Measurements from ENCODE around the gene GPR39.
"Not testable (repeated sequence)": the region's sequence is repeated elsewhere in the genome, so short reads cannot be mapped to it uniquely, and the experiment has no call there.

GPR39 gene

DNA sequence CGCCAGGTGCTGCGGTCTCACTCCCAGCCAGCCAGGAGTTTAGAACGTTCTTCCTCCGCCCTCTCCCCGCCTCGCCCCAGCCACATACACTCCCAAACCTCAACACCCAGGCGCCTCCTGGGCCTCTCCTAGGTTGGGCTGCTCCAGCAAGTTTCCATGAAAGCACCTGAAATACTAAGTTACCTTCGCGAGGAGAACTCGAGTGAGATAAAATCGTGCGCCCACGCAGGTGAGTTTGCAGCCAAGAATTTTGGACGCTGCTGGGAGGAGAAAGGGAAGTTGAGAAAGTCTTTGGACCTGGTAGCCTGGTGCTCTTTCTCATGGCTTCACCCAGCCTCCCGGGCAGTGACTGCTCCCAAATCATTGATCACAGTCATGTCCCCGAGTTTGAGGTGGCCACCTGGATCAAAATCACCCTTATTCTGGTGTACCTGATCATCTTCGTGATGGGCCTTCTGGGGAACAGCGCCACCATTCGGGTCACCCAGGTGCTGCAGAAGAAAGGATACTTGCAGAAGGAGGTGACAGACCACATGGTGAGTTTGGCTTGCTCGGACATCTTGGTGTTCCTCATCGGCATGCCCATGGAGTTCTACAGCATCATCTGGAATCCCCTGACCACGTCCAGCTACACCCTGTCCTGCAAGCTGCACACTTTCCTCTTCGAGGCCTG lies at the start of gene GPR39:
Gene GPR39, plus strand, starts transcription at position 83 of the 673 bp plus-strand sequence.
- no peak for DNase-seq

DNA sequence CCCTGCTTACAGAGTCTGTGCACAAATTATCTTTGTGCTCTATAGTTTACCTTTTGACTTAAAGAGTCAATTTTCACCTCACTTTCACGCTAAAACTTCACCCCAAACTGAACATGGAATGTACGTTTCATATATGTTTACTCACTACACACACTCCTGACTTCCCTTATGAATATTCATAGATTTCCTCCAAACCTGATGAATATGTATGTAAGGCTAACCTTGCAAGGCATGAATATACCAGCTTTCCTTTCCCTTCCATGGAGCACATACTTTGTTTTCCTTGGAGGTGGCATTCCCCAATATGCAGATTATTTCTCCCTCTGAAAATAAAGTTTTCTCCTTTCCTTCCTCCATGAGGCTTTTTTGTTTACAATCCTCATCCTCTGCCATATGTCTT lies 48.4 kb upstream of the GPR39 start:
- no peak for DNase-seq

DNA sequence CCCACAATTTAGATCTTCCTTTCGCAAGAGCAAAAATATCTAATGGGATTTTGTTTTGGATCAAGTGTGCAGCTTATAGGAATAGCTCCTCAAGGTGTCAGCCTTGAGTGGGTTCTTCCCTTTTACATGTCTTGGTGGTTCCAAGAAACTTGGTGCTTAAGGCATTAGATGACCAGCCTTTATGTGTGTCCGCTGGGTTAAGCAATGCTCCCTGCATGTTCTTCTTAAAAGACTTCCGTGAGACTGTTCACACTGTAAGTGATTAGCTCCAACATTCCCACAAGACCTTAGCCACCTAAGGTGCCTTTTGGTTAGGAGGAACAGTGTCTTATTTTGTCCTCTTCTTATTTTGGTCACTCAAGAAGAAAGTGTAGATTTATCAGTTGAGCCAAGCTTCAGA lies 44.3 kb upstream of the GPR39 start:
- DNase-seq, result no peak

DNA sequence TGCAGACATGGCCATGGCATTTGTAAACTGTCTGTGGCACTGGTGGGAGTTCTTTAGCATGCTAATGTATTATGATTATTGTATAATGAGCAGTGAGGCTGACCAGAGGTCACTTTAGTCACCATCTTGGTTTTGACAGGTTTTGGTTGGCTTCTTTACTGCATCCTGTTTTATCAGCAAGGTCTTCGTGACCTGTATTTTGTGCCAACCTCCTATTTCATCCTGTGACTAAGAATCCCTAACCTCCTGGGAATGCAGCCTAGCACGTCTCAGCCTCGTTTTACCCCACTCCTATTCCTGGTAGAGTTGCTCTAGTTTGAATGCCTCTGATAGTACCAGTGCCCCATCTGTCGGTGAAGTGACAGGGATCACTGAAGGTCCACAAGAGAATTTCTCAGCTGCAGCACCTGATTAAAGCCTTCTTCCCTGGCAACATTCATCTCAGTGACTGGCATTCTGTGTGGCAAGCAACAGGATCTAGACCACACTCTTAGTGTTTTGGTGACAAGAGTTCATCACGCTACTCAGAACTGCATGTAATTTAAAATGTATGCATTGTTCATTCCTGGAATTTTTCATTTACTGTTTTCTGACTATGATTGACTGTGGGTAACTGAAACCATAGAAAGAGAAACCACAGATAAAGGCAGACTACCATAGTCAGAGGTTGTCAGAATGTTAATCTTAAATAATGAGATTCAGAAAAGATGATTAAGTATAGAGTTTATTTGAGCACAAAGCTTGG lies 43.0 kb upstream of the GPR39 start:
- no peak for DNase-seq

DNA sequence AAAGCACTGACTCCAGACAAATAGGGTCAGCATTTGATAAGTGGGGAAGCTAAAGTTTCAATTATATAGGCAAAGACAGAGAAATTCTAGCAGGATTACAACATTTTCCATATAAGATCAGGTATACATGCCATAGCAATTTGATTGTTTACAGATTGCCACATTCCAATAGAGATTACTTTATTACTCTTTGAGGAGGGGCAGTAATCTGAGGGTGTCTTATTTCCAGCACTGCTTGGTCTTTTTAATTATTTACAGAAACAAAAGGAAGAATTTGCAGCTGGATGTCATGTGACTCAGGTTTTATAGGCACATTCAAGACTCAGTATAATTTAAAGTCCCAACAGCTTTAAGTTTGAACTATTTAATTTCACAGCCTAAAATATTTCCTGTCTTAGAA lies 42.5 kb upstream of the GPR39 start:
- DNase-seq, result no peak

DNA sequence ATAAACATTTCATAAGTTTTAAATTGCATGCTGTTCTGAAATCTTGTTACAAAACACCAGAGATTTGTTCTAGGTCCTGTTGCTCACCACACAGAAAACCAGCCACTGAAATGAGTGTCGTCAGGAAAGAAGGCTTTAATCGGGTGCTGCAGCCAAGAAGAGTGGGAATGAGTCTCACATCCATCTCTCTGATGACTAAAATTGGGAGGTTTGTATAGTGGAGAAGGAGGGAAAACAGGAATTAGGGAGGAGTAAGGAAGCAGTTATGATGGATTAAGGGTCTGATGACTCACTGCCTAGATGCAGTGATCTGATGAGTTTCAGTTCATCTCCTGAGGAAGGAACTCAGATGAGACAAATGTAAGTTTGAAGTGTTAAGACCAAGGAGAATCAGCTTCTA lies 42.1 kb upstream of the GPR39 start:
- DNase-seq, result no peak

DNA sequence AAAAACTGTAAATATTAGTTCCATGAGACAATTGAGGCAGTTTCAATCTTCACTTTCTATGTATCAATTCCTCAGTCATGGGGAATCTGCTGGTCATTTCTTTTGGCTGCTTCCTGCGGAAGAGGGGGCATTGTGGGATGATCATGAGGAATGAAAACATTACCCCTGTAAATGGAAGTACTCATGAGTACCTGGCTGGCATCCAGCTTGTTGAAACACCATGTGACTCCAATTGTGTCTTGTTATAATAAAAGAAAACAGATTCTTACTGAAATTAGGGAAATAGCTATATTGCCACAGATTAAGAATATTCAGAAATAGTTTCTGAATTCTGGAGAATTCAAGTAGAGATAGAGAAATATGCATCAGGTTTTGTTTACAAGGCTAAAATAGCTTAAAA lies 41.6 kb upstream of the GPR39 start:
- DNase-seq, result no peak

DNA sequence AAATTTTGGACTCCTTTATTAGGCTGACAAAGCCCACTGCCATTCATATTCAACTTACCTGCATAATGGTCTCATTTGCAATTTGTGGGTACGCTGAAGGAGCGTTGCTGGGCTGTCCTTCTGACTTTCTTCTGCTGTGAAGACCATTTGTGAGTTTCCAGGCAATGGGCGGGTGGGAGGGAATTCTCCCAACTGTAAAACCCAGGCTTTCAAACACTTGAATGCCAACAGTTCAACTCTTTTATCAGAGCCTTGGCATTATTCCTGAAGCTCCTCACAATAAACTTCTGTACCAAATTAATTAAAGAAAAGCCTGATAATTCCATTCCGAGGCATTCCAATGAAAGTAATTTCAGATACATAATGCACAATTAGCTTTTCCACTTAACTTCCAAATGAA lies 35.2 kb upstream of the GPR39 start:
- DNase-seq, result no peak

DNA sequence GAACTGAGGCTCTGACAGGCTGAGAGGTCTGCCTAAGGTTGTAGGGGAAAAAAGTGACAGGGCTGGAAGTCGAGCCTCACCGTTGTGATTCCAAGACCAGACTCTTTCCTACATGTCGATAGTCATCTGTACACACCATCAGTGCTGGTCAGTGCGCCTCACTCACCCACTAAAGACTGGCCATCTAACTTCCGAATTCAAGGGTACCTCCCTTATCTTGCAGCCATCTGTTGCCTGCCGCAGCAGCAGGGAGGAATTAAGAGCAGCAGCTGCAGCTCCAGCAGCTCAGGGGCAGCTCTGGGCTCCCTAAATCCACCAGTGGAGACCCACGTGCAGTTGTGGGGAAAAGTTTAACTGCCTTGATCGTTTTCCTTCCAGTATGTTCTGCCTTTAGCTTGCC lies 32.6 kb upstream of the GPR39 start:
- DNase-seq, result no peak

DNA sequence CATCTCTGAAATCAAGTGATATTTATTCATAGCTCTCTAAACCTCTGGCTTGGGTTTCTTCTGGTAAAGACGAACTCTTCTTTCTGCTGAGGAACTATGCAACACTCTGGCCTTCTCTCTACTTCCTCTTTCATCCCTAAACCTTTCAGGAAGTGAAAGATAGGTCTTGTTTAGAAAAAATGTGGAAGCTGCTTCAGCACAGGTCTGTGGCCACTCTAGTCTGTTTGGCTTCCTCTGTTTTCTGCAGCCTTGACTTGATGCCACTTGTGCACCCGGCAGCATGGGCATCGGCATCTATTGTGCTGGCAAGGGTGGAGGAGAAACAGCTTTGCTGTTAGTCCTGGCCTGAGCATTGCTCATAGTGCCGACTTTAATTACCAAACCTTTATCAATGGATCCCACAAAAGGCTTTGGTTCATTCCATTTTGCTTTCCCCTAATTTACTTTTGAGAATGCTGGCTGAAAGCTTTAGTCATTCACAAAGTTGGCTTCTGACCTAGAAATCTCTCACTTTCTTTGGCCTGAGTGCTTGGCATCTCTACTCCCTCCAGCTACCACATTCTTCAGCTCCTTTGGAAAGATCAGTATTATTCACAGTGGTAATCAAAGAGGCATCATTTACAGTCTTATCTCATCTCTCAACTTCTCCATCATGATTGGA lies 32.0 kb upstream of the GPR39 start:
- no peak for DNase-seq

DNA sequence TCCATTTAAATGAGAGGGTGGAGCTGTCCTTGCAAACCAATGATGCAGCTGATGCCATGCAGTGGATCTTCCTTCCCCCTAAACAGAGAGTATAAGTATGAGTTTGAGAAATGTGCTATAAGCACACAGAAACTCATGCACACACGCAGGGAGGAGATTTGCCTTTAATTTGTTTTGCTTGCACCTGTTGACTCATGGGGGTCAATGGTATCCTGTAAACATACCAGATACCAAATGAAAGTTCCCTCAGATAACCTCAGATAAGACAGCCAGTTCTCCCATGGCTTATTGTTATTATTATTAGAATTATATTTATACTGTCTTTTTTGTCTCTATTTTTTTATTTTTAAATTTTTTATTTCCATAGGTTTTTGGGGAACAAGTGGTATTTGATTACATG lies 29.5 kb upstream of the GPR39 start:
- no peak for DNase-seq

DNA sequence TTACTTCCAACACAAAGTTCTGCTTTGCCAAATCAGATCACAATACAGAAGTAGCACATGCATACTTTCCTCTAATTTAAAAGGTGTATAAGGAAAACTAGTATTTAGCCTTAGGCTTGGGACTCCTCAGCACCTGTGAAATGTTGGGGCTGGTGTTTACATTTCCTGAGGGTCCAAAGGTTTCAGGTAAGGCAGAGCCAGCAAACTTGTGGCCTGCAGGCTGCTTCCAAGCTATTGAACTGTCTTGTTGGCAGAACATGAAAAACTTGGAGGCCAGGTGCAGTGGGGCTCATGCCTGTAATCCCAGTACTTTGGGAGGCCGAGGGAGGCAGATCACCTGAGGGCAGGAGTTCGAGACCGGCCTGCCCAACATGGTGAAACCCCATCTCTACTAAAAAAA lies 26.5 kb upstream of the GPR39 start:
- no peak for DNase-seq

DNA sequence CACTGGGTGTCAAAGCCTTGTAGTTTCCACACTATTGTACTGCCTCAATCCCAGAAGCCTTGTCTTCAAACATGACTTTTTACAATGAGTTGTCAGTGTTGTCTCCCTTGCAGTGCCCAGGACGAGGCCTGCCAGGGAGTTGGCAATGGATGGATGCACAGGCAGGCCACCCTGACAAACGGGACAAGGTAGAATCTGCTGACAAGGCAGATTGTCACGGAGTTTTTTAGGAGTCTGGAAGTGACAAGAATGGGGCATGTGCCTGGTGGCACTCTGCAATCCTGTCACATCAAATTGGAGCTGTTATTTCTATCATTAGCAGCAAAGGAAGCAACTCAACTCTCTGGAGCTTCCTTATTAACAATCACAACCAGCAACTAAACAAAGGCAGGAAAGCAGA lies 25.2 kb upstream of the GPR39 start:
- no peak for DNase-seq

DNA sequence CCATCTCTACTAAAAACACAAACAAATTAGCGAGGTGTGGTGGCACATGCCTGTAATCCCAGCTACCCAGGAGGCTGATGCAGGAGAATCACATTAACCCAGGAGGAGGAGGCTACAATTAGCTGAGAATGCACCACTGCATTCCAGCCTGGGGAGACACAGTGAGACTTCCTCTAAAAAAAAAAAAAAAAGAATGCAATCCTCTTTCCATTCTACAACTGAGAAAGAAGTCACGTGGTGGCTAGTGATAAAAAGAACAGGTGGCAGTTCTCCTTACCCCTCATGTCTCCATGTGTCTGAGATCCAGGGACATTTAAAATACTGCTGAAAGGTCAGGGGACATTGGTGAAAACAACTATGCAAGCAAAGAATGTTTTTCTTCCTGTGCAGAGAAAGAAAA lies 24.4 kb upstream of the GPR39 start:
- no peak for DNase-seq

DNA sequence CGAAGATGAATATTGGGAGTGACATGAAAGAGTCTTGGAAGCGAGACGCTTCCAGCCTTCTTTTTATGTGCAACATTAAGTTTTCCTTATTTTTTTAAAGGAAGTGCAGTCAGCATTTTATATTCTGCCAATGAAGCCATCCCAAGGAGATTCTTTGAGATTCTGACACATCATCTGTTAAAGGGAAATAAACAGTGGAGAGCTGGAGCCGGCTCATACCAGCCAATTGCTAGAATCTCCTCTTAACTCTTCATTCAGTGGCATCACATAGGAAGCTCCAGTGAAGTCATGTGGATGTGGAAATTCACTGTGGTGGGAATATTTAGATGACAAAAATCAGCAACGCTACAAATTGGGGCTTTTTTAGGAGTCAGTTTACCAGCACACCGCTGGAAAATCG lies 23.7 kb upstream of the GPR39 start:
- DNase-seq, result no peak

DNA sequence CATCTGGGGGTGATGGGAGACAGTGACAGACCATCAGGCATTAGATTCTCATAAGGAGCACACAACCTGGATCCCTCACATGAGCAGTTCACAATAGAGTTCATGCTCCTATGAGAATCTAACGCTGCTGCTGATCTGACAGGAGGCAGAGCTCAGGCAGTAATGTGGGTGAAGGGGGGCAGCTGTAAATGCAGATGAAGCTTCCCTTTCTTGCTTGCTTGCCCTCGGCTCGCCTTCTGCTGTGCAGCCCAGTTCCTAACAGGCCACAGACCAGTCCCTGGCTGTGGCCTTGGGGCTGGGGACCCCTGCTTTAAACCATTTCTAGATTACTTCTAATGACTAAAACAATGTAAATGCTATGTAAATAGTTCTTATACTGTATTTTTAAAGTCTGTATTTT lies 19.6 kb upstream of the GPR39 start:
- not testable (repeated sequence) for DNase-seq

DNA sequence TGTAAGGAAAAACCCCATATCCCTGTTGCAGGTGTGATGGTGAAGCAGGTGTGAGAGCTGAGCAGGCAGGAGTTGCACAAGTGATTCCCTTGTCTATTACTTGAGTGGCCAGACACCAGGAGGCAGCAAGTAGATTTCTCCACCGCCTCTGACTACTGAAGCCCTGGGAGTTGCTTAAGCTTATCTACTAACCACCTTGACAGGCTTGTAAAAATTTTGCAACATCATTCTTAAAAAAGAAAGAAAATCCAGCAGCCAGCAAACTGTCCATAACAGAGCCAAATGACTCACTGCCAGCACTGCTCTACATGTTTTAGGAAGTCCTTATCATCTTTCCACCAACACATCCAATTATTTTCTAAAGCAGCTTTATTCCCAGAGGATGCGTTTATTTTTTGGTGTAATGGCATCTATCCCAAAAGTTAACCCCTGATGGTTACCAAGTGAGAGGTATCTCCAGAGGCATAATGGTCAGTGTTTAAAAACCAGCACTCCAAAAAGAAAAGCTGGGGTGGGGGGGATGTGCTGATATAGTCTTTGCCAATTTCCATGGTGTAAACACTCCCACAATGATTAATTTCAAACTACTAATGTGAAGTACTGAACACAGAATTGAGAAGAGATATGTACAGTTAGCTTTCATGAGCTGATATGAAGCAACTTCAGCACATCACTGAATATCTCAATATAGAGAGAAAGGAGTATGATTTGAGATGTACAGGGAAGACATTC lies 16.3 kb upstream of the GPR39 start:
- DNase-seq, result no peak

DNA sequence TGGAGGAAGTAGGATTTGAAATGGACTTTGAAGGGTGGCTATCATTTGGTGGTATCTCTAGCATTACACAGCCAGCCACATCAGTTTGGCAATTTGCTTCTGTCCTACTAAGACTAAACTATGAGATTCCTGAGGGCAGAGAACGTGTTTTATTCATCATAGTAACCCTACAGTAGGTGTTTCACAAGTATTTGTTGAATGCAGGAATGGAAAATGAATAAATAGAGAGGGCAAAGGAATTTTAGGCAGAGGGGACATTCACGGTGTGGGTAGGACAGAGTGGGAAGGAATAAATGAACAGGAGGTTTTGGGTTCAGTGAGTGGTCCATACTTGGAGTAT lies 15.7 kb upstream of the GPR39 start:
- no peak for DNase-seq

DNA sequence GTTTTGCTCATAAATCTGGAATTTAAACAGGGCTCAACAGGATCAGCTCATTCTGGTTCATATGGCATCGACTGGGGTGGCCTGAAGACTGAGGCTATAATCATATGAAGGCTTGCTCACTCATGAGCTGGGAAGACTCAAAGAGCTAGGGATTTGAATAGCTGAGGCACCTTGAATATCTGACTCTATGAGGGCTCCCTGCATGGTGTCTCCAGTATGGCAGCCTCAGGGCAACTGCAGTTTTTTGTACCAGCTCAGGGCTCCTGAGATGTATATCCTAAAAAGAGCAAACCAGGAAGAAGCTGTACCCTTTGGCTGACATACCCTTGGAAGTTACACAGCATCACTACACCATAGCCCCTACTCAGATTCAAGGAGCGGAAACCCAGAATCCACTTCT lies 15.3 kb upstream of the GPR39 start:
- no peak for DNase-seq

DNA sequence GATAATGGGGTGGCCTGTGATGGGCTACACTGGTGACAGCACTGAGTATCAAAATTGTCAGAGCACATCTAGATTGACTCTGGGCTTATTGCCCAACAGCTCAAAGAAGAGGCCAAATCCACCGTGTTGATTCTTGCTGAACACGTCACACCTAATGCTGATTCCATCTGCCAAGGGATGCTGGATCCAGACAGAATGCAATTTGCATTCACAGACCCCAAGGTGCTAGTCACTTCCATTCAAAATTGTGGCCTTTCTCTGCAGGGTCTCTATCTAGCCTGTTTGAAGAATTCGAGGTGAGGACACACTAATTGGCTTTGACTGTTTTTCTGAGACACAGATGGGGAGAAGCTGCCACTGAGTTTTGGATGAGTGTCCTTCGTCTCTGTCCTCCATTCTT lies 13.5 kb upstream of the GPR39 start:
- no peak for DNase-seq

DNA sequence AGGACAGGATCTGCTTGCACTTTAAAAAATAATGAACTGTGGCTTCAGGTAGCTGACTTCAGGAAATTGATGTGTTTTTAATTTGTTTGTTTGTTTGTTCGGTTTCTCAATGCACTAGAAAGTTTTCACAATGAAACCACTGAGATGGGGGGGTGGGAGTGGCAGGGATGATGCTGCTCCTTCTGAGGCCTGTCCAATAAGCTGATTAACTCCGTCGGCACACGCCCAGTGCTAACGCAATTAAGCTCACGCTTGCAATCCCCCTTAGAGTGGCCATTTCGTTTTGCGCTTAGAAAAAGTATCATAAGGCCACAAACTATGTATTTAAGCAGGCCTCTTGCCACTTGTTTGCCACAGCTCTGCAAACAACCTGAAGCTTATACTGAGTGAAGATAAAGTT lies 12.5 kb upstream of the GPR39 start:
- no peak for DNase-seq

DNA sequence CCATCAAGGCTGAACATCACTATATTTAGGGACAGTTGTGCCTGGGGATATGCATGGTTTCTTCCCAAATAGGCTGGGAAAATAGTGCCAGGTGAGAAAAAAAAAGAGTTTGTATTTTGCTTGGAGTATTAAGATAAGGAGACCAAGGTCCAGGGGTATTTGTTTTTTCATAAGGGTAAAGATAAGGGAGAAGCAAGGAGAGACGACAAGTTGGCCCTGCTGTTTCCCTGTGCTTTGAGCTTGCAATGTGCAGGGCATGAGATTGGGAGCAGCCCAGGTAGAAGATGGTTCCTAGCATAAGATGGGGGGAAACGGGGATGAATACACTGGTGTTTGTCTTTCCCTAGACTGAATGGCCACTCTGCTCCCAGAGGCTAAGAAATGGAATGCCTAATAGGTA lies 8.8 kb upstream of the GPR39 start:
- no peak for DNase-seq

DNA sequence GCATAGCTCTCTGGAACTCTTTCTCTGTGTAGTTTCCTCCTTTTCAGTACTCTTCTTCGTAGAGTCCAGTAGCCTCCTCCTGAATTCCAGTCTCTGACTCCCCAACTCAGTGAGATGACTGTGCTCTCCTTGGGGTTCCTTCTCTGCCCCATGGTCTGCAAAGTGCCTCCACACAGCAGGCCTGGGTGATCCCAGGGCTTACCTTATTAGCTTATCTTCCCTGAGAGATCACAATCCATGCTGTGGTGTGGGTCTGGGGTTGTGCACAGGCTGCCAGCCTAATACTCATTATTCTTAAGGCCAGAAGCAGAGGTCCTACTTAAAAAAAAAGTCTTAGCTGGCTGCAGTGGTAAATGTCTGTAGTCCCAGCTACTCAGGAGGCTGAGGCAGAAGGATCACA lies 4.6 kb upstream of the GPR39 start:
- DNase-seq, result no peak

DNA sequence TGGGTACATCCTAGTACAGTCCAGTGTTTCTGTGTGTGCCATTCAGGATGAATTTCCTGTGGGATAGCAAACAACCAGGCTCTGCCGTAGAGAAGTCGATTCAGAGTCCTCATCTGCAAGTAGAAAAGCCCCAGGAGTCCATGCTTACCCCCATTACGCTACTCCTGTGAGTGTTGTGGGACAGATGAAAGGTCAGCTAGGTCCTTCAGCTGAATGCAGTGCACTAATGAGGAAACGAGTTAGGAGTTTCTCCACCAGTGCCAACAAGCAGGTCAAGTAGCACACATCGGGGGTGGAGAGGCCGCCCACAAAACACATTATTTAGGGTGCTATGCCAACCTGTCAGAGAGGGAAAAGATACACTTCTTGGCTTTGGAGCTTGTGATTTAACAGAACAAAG lies 2.5 kb upstream of the GPR39 start:
- no peak for DNase-seq

Data from activated CD8-positive, alpha-beta memory T cell treated with anti-CD3 and anti-CD28 coated beads, Interleukin-2, amount 50 U/mL, for 4 hours (primary cell).